ENCODE measurements around the gene ARL2. TPM values are rescaled to one million over a fixed set of nuclear protein-coding genes. Genes with fewer than 3 reads are reported as not detected.

Gene ARL2
- total RNA-seq, 2 donors from 2014 or later = 127 to 199 TPM

DNA sequence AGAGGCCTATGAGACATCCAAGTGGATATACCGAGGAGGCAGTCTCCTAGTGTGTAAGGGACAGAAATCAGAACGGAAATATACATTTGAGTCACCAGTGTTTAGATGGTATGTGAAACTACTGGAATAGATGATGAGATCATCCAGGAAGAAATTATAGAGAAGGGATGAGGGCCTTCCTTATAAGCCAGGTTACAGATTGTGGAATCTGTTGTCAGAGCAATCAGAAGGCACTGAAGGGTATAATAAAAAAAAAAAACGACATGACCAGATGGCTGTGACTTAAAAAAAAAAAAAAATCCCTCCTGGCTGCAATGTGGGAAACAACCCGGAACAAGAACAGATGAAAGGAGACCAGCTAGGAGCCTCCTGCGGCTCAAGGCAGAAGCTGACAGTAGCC lies 44.8 kb upstream of the ARL2 start:
- H3K4me3 ChIP-seq (ENCODE audit: low read length) = no peak overlapping the region
- H3K36me3 ChIP-seq (ENCODE audit: control insufficient read depth, insufficient read depth, low read length) = no peaks in the 10 kb centered on the region
- no peaks in the 10 kb centered on the region for H3K4me1 ChIP-seq (ENCODE audit: control insufficient read depth, insufficient read depth, low read length)
- 76 to 77% methylated on average over 5 of the region's 5 CpGs for whole genome bisulfite sequencing, 2 experiments (ENCODE audit: insufficient coverage in 1 of 2, insufficient read length in 1 of 2)
- peaks cover 43% of the 10 kb centered on the region for H3K27me3 Mint-ChIP-seq (ENCODE audit: insufficient read depth)
- H3K9me3 ChIP-seq (ENCODE audit: control insufficient read depth, low read length) = no peaks in the 10 kb centered on the region
- peaks cover 7% of the 10 kb centered on the region for H3K9me3 Mint-ChIP-seq
- no peaks in the 10 kb centered on the region for H3K4me1 Mint-ChIP-seq
- H3K27ac Mint-ChIP-seq = no peak overlapping the region
- TF ChIP-seq, protein P1, sequence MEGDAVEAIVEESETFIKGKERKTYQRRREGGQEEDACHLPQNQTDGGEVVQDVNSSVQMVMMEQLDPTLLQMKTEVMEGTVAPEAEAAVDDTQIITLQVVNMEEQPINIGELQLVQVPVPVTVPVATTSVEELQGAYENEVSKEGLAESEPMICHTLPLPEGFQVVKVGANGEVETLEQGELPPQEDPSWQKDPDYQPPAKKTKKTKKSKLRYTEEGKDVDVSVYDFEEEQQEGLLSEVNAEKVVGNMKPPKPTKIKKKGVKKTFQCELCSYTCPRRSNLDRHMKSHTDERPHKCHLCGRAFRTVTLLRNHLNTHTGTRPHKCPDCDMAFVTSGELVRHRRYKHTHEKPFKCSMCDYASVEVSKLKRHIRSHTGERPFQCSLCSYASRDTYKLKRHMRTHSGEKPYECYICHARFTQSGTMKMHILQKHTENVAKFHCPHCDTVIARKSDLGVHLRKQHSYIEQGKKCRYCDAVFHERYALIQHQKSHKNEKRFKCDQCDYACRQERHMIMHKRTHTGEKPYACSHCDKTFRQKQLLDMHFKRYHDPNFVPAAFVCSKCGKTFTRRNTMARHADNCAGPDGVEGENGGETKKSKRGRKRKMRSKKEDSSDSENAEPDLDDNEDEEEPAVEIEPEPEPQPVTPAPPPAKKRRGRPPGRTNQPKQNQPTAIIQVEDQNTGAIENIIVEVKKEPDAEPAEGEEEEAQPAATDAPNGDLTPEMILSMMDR (conservative IDR thresholded peaks at IDR 0.05) = no peak
- no peak overlapping the region for H3K4me3 Mint-ChIP-seq
- no peaks in the 10 kb centered on the region for H3K36me3 Mint-ChIP-seq (ENCODE audit: low read depth)
- no peak overlapping the region for H3K27ac ChIP-seq (ENCODE audit: low read depth, low read length)
- no peak for DNase-seq
- no peaks in the 10 kb centered on the region for H3K27me3 ChIP-seq (ENCODE audit: control insufficient read depth, insufficient read depth, low read length, poor library complexity, severe bottlenecking)
- H3K9ac ChIP-seq (ENCODE audit: extremely low read depth, low read length, poor library complexity, severe bottlenecking) = no peak overlapping the region

DNA sequence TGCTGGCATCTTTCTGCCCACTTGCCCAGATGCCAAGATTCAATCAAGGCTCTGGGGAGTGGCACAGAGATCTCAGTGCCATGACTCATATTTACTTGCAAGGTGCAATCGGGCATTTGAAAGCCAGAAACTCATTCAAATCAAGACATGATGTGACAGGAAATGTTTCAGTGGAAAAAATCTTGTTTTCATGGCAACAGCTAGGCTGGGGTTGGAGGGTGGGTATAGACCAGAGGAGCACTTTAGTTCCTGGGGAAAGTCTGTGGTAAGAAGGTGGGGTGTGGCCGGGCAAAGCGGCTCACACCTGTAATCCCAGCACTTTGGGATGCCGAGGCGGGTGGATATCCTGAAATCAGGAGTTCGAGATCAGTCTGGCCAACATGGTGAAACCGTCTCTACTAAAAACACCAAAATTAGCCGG lies 43.2 kb upstream of the ARL2 start:
- H3K9me3 Mint-ChIP-seq = peaks cover 7% of the 10 kb centered on the region
- no peak overlapping the region for H3K9ac ChIP-seq (ENCODE audit: extremely low read depth, low read length, poor library complexity, severe bottlenecking)
- H3K4me1 ChIP-seq (ENCODE audit: control insufficient read depth, insufficient read depth, low read length) = no peaks in the 10 kb centered on the region
- TF ChIP-seq, protein P1 (conservative IDR thresholded peaks at IDR 0.05) = no peak
- H3K27ac ChIP-seq (ENCODE audit: low read depth, low read length) = no peak overlapping the region
- no peak for DNase-seq
- H3K27ac Mint-ChIP-seq = no peak overlapping the region
- no peak overlapping the region for H3K4me3 Mint-ChIP-seq
- no peaks in the 10 kb centered on the region for H3K4me1 Mint-ChIP-seq
- H3K9me3 ChIP-seq (ENCODE audit: control insufficient read depth, low read length) = no peaks in the 10 kb centered on the region
- peaks cover 47% of the 10 kb centered on the region for H3K27me3 Mint-ChIP-seq (ENCODE audit: insufficient read depth)
- H3K36me3 Mint-ChIP-seq (ENCODE audit: low read depth) = no peaks in the 10 kb centered on the region
- H3K27me3 ChIP-seq (ENCODE audit: control insufficient read depth, insufficient read depth, low read length, poor library complexity, severe bottlenecking) = no peaks in the 10 kb centered on the region
- no peak overlapping the region for H3K4me3 ChIP-seq (ENCODE audit: low read length)
- no peaks in the 10 kb centered on the region for H3K36me3 ChIP-seq (ENCODE audit: control insufficient read depth, insufficient read depth, low read length)
- WGBS, 2 experiments (ENCODE audit: insufficient coverage in 1 of 2, insufficient read length in 1 of 2) = 90 to 96% methylated on average over 7 to 8 of the region's 8 CpGs

DNA sequence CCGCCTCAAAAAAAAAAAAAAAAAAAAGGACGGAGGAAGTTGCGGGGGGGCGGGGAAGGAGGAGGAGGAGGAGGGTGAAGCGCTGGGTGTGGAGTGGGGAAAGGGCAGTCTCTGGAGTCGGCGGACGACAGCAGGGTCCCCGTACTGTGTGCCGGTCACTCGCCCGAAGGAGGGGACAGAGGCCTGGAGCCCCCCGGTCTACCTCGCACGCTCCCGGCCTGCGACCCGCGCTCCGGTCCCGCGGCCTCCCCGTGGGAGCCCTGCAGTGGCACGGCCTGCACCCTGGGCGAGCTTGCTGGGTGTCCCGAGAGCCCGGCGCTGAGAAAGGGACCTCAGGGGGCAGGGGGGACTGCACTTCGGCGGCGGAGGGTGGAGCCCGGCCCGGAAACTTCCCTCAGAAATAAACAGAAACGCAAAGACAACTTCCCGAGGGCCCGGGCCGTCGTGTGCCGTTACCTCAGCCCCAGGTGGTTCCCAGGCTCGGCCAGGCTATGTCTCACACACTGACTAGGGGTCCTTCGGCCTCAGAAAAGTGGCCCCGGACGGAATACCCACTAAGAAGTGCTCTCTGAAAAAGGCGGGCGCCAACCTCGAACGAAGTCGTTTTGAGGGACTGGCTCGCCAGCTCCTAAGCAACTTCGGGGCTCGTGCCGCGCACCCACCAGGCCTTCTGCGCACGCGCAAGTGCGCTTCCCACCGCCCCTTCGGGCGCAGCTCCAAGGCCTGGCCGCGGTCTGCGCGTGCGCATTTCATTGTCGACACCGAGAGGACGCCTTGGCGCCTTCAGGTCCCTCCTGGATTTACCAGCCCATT lies 42.3 kb upstream of the ARL2 start, which contains the start of gene MAJIN:
Gene MAJIN, minus strand, starts transcription at position 688 of the 813 bp plus-strand sequence. CDS start 12,703 bp downstream, outside the sequence.
- TF ChIP-seq, protein P1 (conservative IDR thresholded peaks at IDR 0.05) = no peak
- no peak within 1 kb of the TSS for H3K27ac ChIP-seq (ENCODE audit: low read depth, low read length)
- no peak within 1 kb of the TSS for H3K9ac ChIP-seq (ENCODE audit: extremely low read depth, low read length, poor library complexity, severe bottlenecking)
- WGBS, 2 experiments (ENCODE audit: insufficient coverage in 1 of 2, insufficient read length in 1 of 2) = 90 to 92% methylated on average over 51 to 65 of the region's 69 CpGs
- no peak within 1 kb of the TSS for H3K4me3 ChIP-seq (ENCODE audit: low read length)
- H3K4me1 ChIP-seq (ENCODE audit: control insufficient read depth, insufficient read depth, low read length) = no peaks in the 10 kb centered on the region
- no peaks in the 10 kb centered on the region for H3K36me3 ChIP-seq (ENCODE audit: control insufficient read depth, insufficient read depth, low read length)
- Mint-ChIP-seq H3K4me1 (no peaks in the 10 kb centered on the region), H3K27ac (no peak within 1 kb of the TSS), H3K4me3 (no peak within 1 kb of the TSS), H3K27me3 (ENCODE audit: insufficient read depth) (peaks cover 47% of the 10 kb centered on the region), H3K9me3 (peaks cover 7% of the 10 kb centered on the region), H3K36me3 (ENCODE audit: low read depth) (no peaks in the 10 kb centered on the region)
- H3K9me3 ChIP-seq (ENCODE audit: control insufficient read depth, low read length) = no peaks in the 10 kb centered on the region
- peak; percentile 91 for DNase-seq
- H3K27me3 ChIP-seq (ENCODE audit: control insufficient read depth, insufficient read depth, low read length, poor library complexity, severe bottlenecking) = no peaks in the 10 kb centered on the region

Measured in endodermal cell (in vitro differentiated cells).